Measurements from ENCODE around the gene SGSM1. TPM values are rescaled to one million over a fixed set of nuclear protein-coding genes. Genes with fewer than 3 reads are reported as not detected.

SGSM1 gene
- total RNA-seq, 1 experiment from 2014 or later: 5.1 TPM

GRCh38 chr22:24948356-24949202, 142.6 kb downstream of the SGSM1 start (continued):
- TF ChIP-seq REST (IDR thresholded peaks at IDR 0.05; ENCODE audit: low read depth) (no peak), SIN3A (IDR thresholded peaks at IDR 0.05; ENCODE audit: low read depth) (no peak), JUND (IDR thresholded peaks at IDR 0.05) (no peak), TCF7L2 (IDR thresholded peaks at IDR 0.05; ENCODE audit: borderline replicate concordance, extremely low read depth, insufficient read depth, insufficient read length) (no peak)
- TF ChIP-seq, protein P1, sequence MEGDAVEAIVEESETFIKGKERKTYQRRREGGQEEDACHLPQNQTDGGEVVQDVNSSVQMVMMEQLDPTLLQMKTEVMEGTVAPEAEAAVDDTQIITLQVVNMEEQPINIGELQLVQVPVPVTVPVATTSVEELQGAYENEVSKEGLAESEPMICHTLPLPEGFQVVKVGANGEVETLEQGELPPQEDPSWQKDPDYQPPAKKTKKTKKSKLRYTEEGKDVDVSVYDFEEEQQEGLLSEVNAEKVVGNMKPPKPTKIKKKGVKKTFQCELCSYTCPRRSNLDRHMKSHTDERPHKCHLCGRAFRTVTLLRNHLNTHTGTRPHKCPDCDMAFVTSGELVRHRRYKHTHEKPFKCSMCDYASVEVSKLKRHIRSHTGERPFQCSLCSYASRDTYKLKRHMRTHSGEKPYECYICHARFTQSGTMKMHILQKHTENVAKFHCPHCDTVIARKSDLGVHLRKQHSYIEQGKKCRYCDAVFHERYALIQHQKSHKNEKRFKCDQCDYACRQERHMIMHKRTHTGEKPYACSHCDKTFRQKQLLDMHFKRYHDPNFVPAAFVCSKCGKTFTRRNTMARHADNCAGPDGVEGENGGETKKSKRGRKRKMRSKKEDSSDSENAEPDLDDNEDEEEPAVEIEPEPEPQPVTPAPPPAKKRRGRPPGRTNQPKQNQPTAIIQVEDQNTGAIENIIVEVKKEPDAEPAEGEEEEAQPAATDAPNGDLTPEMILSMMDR (IDR thresholded peaks at IDR 0.05 in 2 of 3, conservative IDR thresholded peaks at IDR 0.05 in 1 of 3; ENCODE audit: borderline replicate concordance in 1 of 3, insufficient read depth in 1 of 3, low read depth in 2 of 3, low read length in 2 of 3): no peak
